PC-3 (cell line): Measurements from ENCODE around the gene LEKR1.

Experiments used
- EZH2 ChIP-seq: fragments of 300-600 bp; sonication (generic); IDR thresholded peaks from one replicate; pipeline ENCODE4 v1.6.1; 2017; ENCODE audit warnings: antibody characterized with exemption, mild to moderate bottlenecking, low read length; ENCODE audit not compliant: unreplicated experiment
- EZH2phosphoT487 ChIP-seq: fragments of 300-600 bp; sonication (generic); IDR thresholded peaks from 2 replicates; pipeline ENCODE4 v1.6.1; 2018; ENCODE audit warnings: mild to moderate bottlenecking, antibody characterized with exemption, low read length, borderline replicate concordance
- TF ChIP-seq, protein P1 (sequence below): fragments of 300-600 bp; sonication (generic); conservative IDR thresholded peaks from 2 replicates; pipeline ENCODE4 v1.5.1; 2017; ENCODE audit warnings: antibody characterized with exemption, low read depth, mild to moderate bottlenecking, low read length

DNA sequence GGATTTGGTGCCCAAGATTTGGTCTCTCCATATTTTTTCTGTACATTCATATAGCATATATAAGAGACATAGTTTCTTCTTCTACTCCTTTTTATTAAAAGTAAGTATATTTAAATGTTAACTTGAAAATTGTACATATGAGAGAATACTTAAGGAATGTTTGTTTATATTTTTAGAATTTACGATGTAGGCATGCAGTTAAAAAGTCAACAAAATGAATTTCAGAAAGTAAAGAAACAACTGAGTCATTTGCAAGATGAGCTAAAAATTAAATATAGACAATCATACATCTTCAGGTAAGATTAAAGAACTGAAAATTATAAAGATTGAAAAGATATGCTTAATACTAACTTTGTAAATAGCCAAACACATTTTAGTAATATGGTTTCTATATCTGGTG lies 94.2 kb downstream of the LEKR1 start:
- TF ChIP-seq, protein P1, sequence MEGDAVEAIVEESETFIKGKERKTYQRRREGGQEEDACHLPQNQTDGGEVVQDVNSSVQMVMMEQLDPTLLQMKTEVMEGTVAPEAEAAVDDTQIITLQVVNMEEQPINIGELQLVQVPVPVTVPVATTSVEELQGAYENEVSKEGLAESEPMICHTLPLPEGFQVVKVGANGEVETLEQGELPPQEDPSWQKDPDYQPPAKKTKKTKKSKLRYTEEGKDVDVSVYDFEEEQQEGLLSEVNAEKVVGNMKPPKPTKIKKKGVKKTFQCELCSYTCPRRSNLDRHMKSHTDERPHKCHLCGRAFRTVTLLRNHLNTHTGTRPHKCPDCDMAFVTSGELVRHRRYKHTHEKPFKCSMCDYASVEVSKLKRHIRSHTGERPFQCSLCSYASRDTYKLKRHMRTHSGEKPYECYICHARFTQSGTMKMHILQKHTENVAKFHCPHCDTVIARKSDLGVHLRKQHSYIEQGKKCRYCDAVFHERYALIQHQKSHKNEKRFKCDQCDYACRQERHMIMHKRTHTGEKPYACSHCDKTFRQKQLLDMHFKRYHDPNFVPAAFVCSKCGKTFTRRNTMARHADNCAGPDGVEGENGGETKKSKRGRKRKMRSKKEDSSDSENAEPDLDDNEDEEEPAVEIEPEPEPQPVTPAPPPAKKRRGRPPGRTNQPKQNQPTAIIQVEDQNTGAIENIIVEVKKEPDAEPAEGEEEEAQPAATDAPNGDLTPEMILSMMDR = no peak
- TF ChIP-seq EZH2phosphoT487 (no peak), EZH2 (no peak)
